K562 treated with DMSO at 1 percent for 4 hours (cell line): Measurements from ENCODE around the gene F8. TPM values are rescaled to one million over a fixed set of nuclear protein-coding genes. Genes with fewer than 3 reads are reported as not detected.

ENCODE experiments used
- total RNA-seq: library from RNA; unstranded; fragments of 300-600 nt; gene quantifications from 2 replicates; pipeline ENCODE4 v1.2.3, GENCODE V29; 2022; ENCODE audit not compliant: insufficient read depth

Gene F8
- 2.5 and 3.5 TPM in 2 replicates for total RNA-seq

DNA sequence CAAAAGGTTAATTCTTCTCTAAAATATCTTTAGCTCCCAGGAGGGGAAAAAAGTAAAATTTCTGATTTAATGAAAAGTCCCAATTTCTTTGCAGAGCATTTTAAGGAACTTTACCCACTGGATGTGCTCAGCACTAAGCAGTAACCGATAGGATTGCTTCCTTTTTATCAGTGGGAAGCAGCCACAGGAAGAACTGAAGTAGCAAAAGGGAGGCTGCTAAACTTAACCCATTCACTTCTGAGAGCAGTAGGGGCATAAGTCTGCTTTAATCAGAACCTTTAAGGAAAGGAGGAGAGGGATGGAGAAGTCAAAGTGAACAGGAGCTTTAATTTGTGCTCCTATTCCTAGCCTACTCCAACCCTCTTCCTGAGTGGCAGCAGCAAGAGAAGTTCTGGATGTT, at the start of gene F8:
F8 (minus strand) TSS at position 139 of the 400 bp plus-strand sequence. CDS start 171 bp downstream, outside the sequence.

DNA sequence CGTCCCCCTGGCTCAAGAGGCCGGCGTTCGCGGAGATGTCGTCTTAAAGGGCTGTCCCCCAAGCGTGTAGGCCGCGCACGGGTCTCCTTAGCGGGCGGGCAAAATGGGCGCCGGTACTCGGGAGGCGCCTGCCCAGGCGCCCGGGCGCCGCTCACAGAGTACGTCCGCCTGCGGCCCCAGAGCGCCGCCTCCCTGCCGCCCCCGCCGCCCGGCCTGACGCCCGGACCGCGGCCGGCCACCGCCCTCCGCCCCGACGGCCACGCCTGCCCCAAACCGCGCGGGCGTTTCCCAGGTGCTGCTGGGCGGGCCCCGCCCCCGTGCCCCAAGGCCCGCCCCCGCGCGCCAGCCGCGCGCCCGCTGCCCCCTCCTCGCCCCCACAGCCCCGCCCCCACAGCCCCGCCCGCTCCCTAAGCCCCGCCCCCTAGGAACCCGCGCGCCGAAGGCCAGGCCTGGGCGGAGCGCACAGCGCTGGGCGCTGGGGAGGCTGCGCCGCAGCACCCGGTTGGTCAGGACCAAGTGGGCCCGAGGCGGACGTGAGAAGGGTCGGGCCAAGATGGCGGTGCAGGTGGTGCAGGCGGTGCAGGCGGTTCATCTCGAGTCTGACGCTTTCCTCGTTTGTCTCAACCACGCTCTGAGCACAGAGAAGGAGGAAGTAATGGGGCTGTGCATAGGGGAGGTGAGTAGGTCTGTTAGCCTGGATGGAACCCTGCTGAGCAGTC, 48.6 kb upstream of the F8 start, which contains the start of the genes BRCC3, CMC4 and MTCP1:
BRCC3 (plus strand) TSS at position 534 of the 719 bp plus-strand sequence; CDS start at position 554, 20 bp downstream.
CMC4 (minus strand) TSS at position 162 of the 719 bp plus-strand sequence. CDS start 7,113 bp downstream, outside the sequence.
MTCP1 (minus strand) TSS at position 162 of the 719 bp plus-strand sequence. CDS start 5,126 bp downstream, outside the sequence.

DNA sequence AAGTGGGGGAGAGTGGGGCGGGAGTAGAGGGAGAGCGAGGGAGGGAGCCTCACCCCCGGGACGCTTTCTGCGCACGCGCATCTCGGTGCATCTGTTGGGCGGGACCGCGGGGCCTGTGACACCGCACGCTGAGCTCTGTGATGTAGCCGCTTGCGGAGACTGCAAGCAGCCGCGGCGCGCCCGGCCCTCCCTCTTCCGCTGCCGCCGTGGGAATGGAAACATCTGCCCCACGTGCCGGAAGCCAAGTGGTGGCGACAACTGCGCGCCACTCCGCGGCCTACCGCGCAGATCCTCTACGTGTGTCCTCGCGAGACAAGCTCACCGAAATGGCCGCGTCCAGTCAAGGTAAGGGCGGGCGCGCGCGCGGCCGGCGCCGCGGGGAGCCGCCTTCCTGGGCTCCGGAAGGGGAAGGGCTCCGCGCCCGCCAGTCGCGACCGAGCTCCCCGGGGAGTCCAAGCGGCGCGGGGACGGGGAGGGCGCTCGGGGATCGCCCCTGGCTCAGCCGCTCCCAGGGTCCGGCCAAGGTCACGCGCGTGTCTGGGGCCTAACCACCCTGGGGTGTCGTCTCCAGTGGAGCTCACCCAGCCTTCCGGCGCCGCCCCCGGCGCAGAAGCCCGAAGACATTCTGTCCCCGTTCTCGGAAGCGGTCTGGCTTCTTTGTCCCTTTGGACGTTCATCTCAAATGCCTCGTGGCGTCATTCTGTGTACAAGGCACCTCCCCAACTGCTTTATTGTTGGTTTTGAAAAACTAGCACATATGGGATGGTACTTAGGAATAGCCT, 4.4 kb upstream of the F8 start, which contains the start of gene FUNDC2:
FUNDC2 (plus strand) TSS at position 118 of the 782 bp plus-strand sequence; CDS start at position 213, 95 bp downstream.

DNA sequence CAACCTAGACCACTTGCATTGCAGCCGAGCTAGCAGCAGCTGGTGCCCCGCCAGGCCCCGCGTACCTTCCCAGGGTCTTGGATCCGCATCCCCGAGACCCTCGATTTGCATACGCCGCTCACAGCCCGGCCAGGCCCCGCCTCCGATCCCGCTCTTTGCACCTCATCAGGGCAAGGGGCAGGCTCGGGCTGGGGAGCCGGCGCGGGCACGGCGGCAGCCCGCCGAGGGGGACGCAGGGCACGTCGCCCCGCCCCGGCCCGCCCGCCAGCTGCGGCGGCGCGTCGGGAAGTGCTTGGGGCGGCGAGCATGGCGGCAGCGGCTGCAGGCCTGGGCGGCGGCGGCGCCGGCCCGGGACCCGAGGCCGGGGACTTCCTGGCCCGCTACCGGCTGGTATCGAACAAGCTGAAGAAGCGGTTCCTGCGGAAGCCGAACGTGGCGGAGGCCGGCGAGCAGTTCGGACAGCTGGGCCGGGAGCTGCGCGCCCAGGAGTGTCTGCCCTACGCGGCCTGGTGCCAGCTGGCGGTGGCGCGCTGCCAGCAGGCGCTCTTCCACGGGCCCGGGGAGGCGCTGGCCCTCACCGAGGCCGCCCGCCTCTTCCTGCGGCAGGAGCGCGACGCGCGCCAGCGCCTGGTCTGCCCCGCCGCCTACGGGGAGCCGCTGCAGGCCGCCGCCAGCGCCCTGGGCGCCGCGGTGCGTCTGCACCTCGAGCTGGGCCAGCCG, 136.3 kb downstream of the F8 start, which contains the start of gene F8A1:
F8A1 (plus strand) TSS at position 287 of the 720 bp plus-strand sequence; CDS start at position 307, 20 bp downstream.

GRCh38 chrX:154834562-154834961, 188.0 kb downstream of the F8 start, which contains the start of gene SMIM9:
Gene SMIM9, minus strand, starts transcription at chrX:154834662. Its CDS starts 3,806 bp downstream, at chrX:154830856.

DNA sequence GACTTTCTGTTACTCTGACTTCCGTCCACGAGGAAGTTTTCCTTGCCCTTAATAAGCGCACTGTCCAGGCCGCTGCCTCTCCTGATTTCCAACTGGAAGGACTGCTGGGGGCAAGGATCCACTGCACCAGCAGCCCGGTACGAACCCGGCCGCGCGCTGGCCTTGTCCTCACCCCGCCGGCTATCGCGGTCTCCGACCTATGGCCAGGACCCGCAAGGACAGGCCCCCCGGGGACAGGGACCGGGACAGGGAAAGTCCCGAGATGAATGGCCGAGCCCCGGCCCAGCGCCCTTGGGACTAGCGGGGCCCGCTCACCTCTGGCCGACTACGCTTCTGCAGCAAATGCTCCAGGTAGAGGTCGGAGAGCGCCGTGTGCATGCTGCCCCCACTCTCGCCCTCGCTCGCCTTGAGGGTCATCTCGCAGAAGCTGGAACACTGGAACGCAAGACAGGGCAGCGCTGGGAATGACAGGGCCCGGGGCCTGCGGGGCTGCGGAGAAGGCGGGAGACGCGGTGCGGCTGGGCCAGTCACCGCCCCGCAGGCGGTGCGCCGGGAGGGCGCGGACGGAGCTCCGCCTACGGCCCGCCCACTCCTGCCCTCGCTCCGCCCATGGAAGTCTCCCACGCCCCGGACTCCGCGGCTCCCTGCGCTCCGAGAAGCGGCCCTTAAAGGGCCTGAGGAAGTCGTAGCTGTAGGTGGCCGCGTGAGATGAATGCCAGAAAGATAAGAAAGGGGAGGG, 217.4 kb downstream of the F8 start, which contains the start of gene MPP1:
MPP1 (minus strand) TSS at position 529 of the 739 bp plus-strand sequence; CDS start at position 417, 112 bp downstream.

Other genes with a start within 250 kb of the F8 start
- gene MPP1, start 217.2 kb downstream of the F8 start, total RNA-seq, result 312 and 360 TPM in 2 replicates
- not detected in 2 replicates for gene SMIM9, start 188.1 kb downstream of the F8 start, total RNA-seq
- not detected in 2 replicates for gene F8A1, start 136.4 kb downstream of the F8 start, total RNA-seq
- 85.1 and 96.7 TPM in 2 replicates for gene FUNDC2, start 4.1 kb upstream of the F8 start, total RNA-seq
- 11.5 and 14.6 TPM in 2 replicates for gene CMC4, start 48.4 kb upstream of the F8 start, total RNA-seq
- gene MTCP1, start 48.4 kb upstream of the F8 start, total RNA-seq, result 3.9 and 8.4 TPM in 2 replicates
- gene BRCC3, start 48.8 kb upstream of the F8 start, total RNA-seq, result 8.7 and 11.0 TPM in 2 replicates
- 71.0 and 73.3 TPM in 2 replicates for gene VBP1, start 193.7 kb upstream of the F8 start, total RNA-seq
- gene RAB39B, start 241.8 kb upstream of the F8 start, total RNA-seq, result 0.16 TPM in 1 of 2 replicates, not detected in the other